Breast epithelium (tissue), 4 donors: Measurements from ENCODE around the gene TBC1D9B. TPM values are rescaled to one million over a fixed set of nuclear protein-coding genes. Genes with fewer than 3 reads are reported as not detected.

ENCODE experiments used
- DNase-seq, 2 donors: peaks; one replicate each; pipeline ENCODE4 v3.0.0-alpha.2; 2019; ENCODE audit warnings: low spot score in 2 of 2
- H3K27ac ChIP-seq, 2 donors: fragments of 200-600 bp; sonication (generic) in 1 of 2; one replicate each; pipeline ENCODE4 v1.5.1; 2016 to 2019; ENCODE audit warnings: mild to moderate bottlenecking in 1 of 2
- H3K27me3 ChIP-seq, 2 donors: fragments of 200-600 bp; sonication (generic) in 1 of 2; one replicate each; pipeline versions ENCODE4 v1.5.1 to v1.6.0; 2017 to 2019; ENCODE audit warnings: control low read depth in 1 of 2, mild to moderate bottlenecking in 1 of 2
- H3K36me3 ChIP-seq: fragments of 200-600 bp; one replicate; pipeline ENCODE4 v1.5.1; 2019
- H3K4me1 ChIP-seq, 2 donors: fragments of 200-600 bp; sonication (generic); one replicate each; pipeline ENCODE4 v1.5.1; 2016 to 2019; ENCODE audit warnings: control low read depth in 1 of 2
- H3K4me3 ChIP-seq, 3 donors: fragments of 200-600 bp; sonication (generic); 1 replicate in 2 of 3; 2 replicates in 1 of 3; pipeline ENCODE4 v1.5.1; 2016 to 2019; ENCODE audit warnings: mild to moderate bottlenecking in 3 of 3, moderate library complexity in 2 of 3
- H3K9me3 ChIP-seq, 2 donors: fragments of 200-600 bp; sonication (generic) in 1 of 2; one replicate each; pipeline ENCODE4 v1.5.1; 2016 to 2019; ENCODE audit warnings: control low read depth in 1 of 2
- CTCF ChIP-seq, 3 donors: fragments of 450-650 bp; IDR thresholded peaks; one replicate each; pipeline ENCODE4 v1.5.1; 2016 to 2017; ENCODE audit warnings: antibody characterized with exemption in 3 of 3, mild to moderate bottlenecking in 3 of 3, moderate library complexity in 3 of 3
- POLR2A ChIP-seq: fragments of 450-650 bp; IDR thresholded peaks from one replicate; pipeline ENCODE4 v1.6.1; 2016; ENCODE audit warnings: antibody characterized with exemption, mild to moderate bottlenecking, moderate library complexity
- POLR2AphosphoS5 ChIP-seq, 3 donors: sonication (generic); formaldehyde crosslinking; IDR thresholded peaks; one replicate each; pipeline ENCODE4 v1.6.1; 2017; ENCODE audit warnings: antibody characterized with exemption in 3 of 3
- intact Hi-C: fragments of 100-400 bp; cut with DNase I; formaldehyde crosslinking; loops from one replicate; pipeline ENCODE4 v1.15.1; 2023; ENCODE audit warnings: low total_unique reads
- total RNA-seq, 3 donors: library from RNA; depleted of rRNA; stranded (reverse); fragments of >200 nt; gene quantifications; one replicate each; pipeline ENCODE4 v1.1.0, GENCODE V29; 2016

The TBC1D9B gene
- total RNA-seq, 3 donors from 2014 or later: 73.5 to 143 (median 105) TPM

GRCh38 chr5:179874536-179875292 is 33.0 kb downstream of the TBC1D9B start:
- intact Hi-C loops: loop anchor here (5.0 kb wide), 1 partner anchor 1187 kb away; no protein-coding TSS in a partner anchor
- Histone ChIP-seq H3K9me3 (no peaks in the 10 kb centered on the region), H3K27ac (no peak overlapping the region), H3K27me3 (no peaks in the 10 kb centered on the region), H3K4me3 (no peak overlapping the region), H3K36me3 (peaks cover 9% of the 10 kb centered on the region), H3K4me1 (no peaks in the 10 kb centered on the region)
- TF ChIP-seq POLR2A: no peak
- TF ChIP-seq CTCF (IDR thresholded peaks at IDR 0.05): no peak
- TF ChIP-seq POLR2AphosphoS5 (IDR thresholded peaks at IDR 0.05): no peak
- DNase-seq: no peak

- peaks cover 7% of the 10 kb centered on the region for H3K36me3 ChIP-seq
- H3K27me3 ChIP-seq: no peaks in the 10 kb centered on the region
- no peak overlapping the region for H3K27ac ChIP-seq
- intact Hi-C loops: no loop called here
- no peaks in the 10 kb centered on the region for H3K9me3 ChIP-seq
- no peak for TF ChIP-seq POLR2A
- no peak for TF ChIP-seq CTCF (IDR thresholded peaks at IDR 0.05)
- TF ChIP-seq POLR2AphosphoS5 (IDR thresholded peaks at IDR 0.05): no peak
- no peak overlapping the region for H3K4me3 ChIP-seq
- no peak for DNase-seq
- no peaks in the 10 kb centered on the region for H3K4me1 ChIP-seq
Observed at GRCh38 chr5:179874136-179874535, 33.6 kb downstream of the TBC1D9B start.

- intact Hi-C loops: no loop called here
- Histone ChIP-seq H3K9me3 (no peaks in the 10 kb centered on the region), H3K27me3 (no peaks in the 10 kb centered on the region), H3K36me3 (peaks cover 2% of the 10 kb centered on the region), H3K4me3 (no peak overlapping the region), H3K27ac (no peak overlapping the region), H3K4me1 (no peaks in the 10 kb centered on the region)
- TF ChIP-seq POLR2AphosphoS5 (IDR thresholded peaks at IDR 0.05) (no peak), POLR2A (no peak), CTCF (IDR thresholded peaks at IDR 0.05) (no peak)
- DNase-seq: no peak
Observed at GRCh38 chr5:179873588-179874110, 34.0 kb downstream of the TBC1D9B start.

- H3K4me1 ChIP-seq: no peaks in the 10 kb centered on the region
- no peaks in the 10 kb centered on the region for H3K36me3 ChIP-seq
- H3K9me3 ChIP-seq: no peaks in the 10 kb centered on the region
- no peak overlapping the region for H3K4me3 ChIP-seq
- no peak for DNase-seq
- H3K27me3 ChIP-seq: no peaks in the 10 kb centered on the region
- H3K27ac ChIP-seq: no peak overlapping the region
- intact Hi-C loops: no loop called here
- TF ChIP-seq POLR2AphosphoS5 (IDR thresholded peaks at IDR 0.05) (no peak), POLR2A (no peak), CTCF (IDR thresholded peaks at IDR 0.05) (no peak)
Observed at GRCh38 chr5:179872828-179873575, 34.7 kb downstream of the TBC1D9B start.
